ACHN (cell line): Measurements from ENCODE around the gene A2M.

Source experiments
- DNase-seq: peaks from one replicate; pipeline ENCODE4 v3.0.0-alpha.2; 2015
- in situ Hi-C: cut with HindIII; loops from 2 replicates; pipeline ENCODE4 v1.10.0; 2017; ENCODE audit warnings: low sequenced_read_pairs, low pct_ligation_motif_present, low pct_unique_long_range_greater_than_20kb

A2M gene

DNA sequence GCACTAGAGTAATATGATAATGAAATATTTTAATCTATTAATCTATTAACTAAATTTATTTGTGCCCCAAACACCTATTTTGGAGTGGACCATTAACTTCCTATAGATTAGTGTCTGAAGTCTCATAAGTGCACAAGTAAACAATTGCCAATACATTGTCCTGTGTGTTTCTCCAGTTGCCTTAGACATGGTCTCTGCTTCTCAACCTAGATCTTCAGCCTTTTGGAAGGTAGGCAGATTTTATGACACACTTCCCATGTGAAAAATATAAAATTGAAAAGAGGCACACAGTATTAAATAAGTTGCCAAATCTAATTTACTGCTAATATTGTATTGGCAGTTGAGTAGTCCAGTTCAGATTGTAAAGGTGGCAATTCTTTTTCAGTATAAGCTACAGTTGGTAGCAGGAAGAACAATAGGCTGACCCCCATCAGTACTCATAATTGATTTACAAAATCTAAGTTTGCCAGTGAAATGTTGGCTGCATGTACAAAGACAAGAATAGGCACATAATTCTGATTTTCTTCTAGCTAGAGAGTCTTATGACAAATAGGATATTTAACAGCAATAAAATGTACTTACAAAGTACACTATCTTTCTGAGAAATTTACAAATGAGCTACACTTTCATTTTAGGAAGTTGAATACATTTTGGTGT is 10.8 kb downstream of the A2M start:
- DNase-seq: no peak
- in situ Hi-C loops: no loop called here

DNA sequence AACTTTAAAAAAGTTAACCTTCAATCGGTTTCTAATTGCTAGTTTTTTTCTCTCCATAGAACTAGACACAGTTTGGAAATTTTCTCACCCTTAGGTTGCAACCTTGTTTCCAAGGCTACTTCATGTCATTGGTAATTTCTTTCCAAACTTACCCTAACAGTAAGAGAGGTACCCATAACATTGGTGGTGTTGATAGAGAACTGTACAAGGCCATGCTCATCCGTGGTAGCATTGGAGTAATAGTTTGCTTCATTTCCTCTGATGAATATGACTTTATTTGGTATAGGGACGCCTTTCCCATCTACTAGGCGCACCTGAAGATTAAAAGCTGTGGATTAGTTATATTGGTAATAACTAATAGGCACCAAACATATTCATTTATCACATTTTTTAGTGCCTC is 11.6 kb downstream of the A2M start:
- DNase-seq: no peak
- in situ Hi-C loops: no loop called here

DNA sequence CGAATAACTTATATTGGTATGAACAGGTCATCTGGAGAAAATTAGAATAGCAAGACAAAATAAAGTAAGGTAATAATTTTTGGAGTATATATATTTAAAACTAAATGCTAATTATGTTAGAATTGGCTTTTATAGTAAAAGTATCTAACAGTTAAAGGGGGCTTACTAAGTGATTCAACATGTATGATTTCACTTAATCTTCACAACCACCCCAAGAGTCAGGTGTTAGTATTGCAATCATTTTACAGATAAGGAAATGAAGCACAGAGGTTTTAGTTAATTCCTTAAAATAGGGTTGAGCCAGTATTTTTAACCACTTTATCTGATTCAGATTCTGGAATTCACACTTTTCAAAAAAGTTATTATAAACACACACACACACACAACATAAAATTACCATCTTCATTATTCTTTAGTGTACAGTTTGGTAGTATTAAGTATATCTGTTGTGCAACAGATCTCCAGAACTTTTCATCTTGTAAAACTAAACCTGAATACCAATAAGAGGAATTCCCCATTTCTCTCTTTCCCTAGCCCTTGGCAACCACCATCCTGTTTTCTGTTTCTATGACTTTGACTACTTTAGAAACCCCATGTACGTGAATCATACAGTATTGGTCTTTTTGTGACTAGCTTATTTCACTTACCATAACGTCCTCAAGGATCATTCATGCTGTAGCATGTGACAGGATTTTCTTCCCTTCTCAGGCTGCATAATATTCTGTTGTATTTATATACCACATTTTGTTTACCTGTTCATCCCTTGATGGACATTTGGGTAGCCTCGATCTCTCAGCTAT is 12.5 kb downstream of the A2M start:
- in situ Hi-C loops: no loop called here
- no peak for DNase-seq

DNA sequence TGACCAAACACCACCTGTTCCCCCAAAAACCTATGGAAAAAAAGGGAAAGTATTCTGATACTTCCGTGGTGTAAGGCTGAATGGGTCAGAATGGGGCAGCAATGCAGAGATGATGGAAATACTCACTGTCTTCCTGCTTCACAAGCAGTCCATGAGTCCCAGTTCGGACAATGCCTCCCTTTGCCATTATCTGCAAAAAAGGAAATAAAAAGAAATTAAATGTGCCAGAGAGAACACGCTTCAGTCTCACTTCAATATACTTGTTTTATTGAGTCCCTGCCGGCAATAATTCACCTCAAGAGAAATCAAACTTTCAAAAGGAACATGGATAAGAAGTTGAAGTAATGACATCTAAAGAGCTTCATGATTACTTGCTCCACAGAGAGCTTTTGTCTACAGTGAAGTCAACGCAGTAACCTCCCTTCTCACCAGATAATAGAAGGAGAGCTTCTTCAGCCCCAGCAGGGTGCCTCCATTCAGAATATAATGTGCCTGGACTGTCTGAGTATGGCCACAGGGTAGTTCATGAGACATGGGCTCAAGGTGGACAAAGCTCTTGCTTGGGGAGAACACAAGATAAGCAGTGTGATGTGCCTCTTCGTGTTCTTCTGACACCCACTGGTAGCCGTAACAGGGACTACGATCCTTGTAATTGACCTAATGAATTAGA is 14.6 kb downstream of the A2M start:
- in situ Hi-C loops: no loop called here
- DNase-seq: no peak

- in situ Hi-C loops: no loop called here
- no peak for DNase-seq
These were observed 16.0 kb downstream of the A2M start for GRCh38 chr12:9099552-9100190.

- DNase-seq: no peak
- in situ Hi-C loops: no loop called here
These were observed 17.2 kb downstream of the A2M start for GRCh38 chr12:9098463-9099026.

DNA sequence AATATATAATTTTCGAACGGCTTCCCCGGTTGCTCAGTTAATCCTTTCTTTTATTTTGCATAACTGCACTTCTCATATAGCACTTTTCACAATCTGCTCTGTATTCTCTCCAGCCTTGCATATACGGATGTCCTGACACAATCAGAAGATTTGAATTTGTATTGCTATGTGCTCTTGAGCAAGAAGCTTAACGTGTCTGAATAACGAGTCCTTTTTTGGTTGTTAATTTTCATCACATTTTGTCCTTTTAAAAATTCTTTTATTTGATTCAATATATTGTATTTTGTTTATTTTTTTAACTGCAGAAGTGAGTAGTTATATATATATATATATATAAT is 17.6 kb downstream of the A2M start:
- in situ Hi-C loops: no loop called here
- no peak for DNase-seq

GRCh38 chr12:9096563-9097176 is 19.0 kb downstream of the A2M start:
- in situ Hi-C loops: no loop called here
- DNase-seq: no peak

DNA sequence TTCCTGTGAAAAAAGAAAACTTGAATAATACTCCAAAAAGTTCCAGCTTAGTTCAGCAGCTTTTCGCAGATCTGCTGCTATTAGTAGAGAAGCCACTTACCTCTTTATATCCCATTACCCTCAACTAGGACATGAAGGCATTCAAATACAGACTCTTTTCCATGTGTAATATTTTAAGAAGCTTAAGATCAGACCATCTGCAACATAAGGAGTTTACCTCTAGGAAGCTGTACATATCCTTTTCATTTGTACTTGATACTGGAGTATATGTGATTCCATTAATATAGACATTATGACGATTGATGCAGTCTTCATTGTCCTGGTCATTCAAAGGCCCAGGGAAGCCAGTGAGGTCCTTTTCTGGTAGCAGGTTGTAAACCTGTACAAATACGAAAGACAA is 20.4 kb downstream of the A2M start:
- in situ Hi-C loops: no loop called here
- no peak for DNase-seq

DNA sequence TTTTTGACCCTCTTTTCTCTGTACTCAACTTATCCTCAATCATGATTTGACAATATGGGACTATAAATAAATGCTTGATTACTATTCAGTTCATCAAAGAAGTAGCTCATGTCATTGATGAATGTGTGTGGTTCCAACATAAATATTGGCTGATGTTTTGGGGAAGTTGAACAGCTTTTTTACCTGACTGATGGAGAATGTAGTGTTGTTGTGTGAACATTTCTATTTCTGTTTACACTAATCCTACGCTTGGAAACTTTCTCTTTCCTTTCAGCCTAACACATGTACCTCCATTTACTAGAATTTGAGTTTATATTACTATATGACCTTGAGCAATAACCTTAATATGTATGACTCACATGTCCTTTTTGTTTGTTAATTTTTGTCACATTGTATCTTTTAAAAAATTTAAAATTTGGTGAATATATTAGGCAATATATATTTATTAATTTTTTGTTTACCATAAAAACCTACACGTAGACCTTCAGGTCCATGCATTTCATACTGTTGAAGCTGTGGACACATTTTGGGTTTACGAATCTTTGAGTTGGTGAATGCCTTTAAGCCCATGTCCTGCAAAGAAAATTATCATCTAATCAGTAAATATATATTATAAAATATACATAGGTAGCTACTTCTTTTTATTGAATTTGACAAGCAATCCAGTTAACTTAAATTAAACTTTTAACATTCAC is 21.1 kb downstream of the A2M start:
- in situ Hi-C loops: no loop called here
- DNase-seq: no peak

- in situ Hi-C loops: no loop called here
- no peak for DNase-seq
These were observed 23.7 kb downstream of the A2M start for GRCh38 chr12:9091891-9092598.

GRCh38 chr12:9090220-9090619 is 25.5 kb downstream of the A2M start:
- DNase-seq: no peak
- in situ Hi-C loops: no loop called here

DNA sequence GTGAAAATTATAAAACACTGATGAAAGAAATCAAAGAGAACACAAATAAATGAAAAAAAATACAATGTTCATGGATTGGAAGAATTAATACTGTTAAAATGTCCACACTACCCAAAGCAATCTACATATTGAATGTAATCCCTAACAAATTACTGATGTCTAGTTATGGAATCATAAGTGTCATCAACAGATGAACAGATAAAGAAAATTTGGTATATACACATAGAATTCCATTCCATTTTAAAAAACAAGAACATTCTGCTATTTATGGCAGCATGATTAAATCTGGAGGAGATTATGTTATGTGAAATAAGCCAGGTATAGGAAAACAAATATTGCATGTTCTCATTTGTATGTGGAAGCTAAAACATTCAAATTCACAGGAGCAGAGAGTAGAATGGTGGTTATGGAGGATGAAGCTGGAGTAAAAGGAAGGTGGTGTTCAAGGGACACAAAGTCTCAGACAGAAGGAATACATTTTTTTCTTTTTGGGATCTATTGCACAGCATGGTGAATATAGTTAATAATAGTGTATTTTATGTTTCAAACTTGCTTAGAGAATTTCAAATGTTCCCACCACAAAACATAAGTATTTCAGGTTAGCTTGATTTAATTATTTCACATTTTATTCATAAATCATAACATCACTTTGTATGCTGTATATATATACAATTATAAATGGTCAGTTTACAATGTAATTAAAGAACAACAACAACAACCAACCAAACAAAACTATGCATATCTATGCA is 28.5 kb downstream of the A2M start:
- DNase-seq: no peak
- in situ Hi-C loops: no loop called here

GRCh38 chr12:9086087-9086486 is 29.6 kb downstream of the A2M start:
- in situ Hi-C loops: no loop called here
- DNase-seq: no peak

GRCh38 chr12:9084417-9084816 is 31.3 kb downstream of the A2M start:
- DNase-seq: no peak
- in situ Hi-C loops: no loop called here

DNA sequence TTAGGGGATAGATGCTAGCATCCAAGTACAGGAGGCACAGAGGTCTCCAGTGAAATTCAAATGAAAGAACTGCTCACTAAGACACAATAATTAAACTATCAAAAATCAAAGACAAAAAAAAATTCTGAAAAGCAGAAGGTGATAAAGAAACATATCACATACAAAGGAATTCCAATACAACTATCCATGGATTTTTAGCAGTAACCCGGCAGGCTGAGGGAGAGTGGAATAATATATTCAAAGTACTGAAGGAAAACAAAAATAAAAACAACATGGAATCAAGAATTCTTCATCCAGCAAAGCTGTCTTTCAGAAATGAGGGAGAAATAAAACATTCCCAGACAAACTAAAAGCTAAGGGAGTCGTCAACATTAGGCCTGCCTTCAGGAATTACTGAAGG is 31.9 kb downstream of the A2M start:
- in situ Hi-C loops: no loop called here
- no peak for DNase-seq
